Measurements from ENCODE around the gene TBC1D7.

TBC1D7 gene

GRCh38 chr6:13263669-13264068 lies 64.7 kb downstream of the TBC1D7 start:
- no peak for DNase-seq

DNA sequence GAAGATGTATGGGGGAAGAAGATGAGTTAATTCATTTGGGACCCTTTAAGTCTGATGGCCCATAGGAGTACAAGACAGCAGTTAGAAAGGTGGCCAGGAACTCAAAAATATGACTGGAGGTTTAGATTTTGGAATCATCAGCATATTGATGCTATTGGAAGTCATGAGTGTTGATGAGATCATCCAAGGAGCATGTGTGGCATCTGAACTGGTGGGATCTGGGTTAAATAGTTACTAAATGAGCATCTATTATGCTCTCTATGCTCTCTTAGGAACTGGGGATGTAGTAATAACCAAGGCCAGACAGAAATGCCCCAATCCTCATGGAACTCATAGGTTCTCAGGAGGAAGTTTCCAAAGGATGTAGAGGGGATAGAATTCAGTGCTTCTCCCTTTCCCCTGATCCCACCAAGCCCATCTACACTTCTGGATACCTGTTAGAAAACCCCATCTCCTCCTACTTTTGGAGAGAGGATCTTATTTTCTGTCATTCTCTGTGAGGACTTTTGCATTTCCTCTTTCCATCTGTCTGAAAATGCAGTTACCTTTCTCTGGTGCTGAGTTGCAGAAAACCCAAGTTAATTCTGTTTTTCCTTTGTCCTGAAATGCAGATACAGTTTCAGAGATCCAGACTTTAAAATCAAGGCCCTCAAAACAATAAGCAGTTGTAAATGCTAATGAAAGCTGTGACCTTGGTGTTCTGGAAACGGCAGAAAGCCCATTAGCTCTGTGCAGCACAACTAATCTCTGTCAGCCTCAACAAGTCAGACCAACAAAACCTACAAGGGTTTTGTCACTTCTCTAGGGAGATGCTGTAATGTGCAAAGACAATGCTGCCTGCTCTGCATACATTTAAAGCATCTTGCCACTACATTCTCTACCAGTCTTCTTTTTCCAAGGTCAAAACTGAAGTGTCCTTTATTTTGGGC lies 65.8 kb downstream of the TBC1D7 start:
- no peak for DNase-seq

DNA sequence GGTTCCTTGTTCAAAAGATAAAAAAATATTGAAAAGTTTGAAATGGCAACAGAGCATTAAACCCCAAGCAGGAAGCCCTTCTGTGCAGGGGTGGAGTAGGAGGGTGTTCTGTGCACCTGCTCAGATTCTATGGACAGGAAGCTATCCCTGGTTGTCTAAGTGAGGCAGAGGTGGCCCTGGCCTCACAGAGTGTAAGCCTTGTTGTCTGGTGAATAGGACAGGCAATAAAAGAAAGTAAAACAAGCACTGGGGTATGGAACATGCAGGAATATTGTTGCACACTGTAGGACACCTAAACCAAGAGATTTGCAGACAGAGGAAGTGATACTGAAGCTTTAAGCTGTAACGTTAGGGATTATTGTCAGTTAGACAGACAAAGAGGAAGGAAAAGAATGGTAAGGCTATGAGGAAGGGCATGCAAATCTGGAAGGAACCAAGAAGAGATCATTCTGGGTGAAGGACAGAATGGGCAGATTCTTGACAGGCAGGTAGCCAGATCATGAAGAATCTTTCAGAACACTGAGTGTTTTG lies 66.8 kb downstream of the TBC1D7 start:
- no peak for DNase-seq

DNA sequence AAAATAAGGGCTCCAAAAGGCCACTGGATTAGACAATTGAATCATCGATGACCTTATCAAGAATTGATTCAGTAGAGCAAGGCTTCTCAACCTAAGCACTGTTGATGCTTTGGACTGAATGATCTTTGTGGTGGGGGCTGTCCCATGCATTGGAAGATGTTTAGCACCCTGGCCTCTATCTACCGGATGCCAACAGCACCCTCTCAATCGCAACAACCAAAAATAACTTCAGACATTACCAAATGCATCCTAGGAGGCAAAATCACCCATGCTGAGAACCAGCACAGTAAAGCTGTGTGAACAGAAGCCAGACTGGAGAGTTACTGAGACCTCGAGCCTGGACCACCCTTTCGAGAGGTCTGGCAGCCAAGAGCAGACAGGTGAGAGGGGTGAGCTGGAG lies 67.5 kb downstream of the TBC1D7 start:
- DNase-seq: no peak

DNA sequence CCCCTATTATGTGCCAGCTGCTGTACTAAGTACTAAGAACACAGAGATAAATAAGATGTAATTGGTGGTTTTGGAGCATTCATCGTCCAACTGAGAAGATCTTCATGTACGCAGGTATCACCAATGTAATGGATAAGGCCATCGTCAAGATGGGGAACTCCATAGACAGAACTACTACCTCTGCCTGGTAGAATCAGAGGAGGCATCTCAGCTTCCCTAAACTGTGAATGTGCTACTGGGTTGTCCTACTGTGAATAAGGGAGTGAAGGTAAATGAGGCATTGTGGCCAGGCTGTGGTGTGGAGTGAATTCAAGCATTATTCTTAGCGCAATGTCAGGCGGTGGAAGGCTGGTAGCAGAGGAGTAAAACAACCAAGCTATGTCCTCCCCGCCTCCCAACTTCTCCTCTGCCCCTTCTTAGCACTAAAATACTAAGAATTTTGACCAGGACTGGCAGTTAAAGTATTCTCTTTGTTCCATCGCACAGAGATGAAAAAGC lies 68.2 kb downstream of the TBC1D7 start:
- DNase-seq: no peak

- no peak for DNase-seq
These were observed 68.9 kb downstream of the TBC1D7 start for GRCh38 chr6:13259393-13259792.

DNA sequence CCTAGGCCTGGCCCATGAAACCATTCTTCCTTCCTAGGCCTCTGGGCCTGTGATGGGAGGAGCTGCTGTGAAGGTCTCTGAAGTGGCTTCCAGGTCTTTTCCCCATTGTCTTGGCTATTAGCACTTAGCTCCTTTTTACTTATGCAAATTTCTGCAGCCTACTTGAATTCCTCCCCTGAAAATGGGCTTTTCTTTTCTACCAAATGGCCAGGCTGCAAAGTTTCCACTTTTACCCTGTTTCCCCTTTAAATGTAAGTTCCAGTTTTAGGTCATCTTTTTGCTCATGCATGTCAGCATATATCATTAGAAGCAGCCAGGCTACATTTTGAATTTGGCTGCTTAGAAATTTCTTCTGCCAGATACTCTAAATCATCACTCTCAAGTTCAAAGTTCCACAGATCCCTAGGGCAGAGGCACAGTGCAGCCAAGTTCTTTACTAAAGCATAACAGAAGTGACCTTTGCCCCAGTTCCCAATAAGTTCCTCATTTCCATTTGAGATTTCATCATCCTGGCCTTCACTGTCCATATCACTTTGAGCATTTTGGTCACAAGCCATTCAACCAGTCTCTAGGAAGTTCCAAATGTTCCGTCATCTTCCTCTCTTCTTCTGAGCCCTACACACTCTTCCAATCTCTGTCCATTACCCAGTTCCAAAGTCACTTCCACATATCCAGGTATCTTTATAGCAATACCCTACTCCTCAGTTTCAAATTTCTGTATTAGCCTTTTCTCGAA lies 71.9 kb downstream of the TBC1D7 start:
- DNase-seq: no peak

Data from activated CD8-positive, alpha-beta memory T cell treated with anti-CD3 and anti-CD28 coated beads, Interleukin-2, amount 50 U/mL, for 48 hours (primary cell).